IPS DF 4.7 (cell line): ENCODE results near the gene FOXF2.

Source experiments
- DNase-seq: peaks from one replicate; pipeline ENCODE4 v3.0.0-alpha.2; 2013; ENCODE audit warnings: low spot score; ENCODE audit errors: extremely low read depth

FOXF2 gene

DNA sequence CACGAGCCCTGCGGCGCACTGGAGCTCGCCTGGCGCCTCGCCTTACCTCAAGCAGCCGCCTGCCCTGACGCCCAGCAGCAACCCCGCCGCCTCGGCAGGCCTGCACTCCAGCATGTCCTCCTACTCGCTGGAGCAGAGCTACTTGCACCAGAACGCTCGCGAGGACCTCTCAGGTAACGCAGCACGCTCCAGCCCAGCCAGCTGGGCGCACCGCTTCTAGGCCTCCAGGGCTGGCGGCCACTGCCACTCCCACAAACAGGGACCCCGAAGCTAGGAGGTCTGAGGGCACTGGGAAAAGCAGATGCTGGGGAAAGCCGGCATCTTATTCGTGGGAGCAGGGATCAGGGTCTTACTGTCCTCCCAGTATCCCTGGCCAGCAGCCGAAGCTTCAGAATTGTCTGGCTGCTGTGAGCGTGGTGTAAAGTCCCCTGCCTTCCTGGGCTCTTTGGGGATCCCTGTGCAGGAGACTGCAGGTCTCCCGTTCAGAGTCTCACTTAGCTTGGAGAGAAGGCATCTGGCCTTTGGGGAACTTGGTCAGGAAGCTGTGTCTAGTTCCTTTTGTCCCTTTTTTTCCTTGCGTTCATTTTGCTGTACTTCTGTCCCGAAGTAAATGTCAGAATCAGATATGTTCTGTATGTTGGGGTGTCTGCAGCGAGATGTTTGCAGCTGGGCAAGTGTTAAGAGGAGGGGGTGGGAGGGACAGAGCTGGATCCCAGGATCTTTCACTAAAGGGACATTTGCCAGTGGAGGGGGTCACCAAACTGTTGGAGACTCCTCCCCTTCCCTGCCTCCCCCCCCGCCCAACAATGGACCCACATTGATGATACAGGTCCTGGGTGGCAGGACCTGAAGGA is 1.8 kb downstream of the FOXF2 start:
- DNase-seq = no peak

- no peak for DNase-seq
Measured at GRCh38 chr6:1391800-1392309, 2.5 kb downstream of the FOXF2 start.

GRCh38 chr6:1392813-1393640 is 3.7 kb downstream of the FOXF2 start:
- DNase-seq = no peak

GRCh38 chr6:1393641-1394283 is 4.4 kb downstream of the FOXF2 start:
- no peak for DNase-seq

- DNase-seq = no peak
Measured at GRCh38 chr6:1394514-1395463, 5.4 kb downstream of the FOXF2 start.

- no peak for DNase-seq
Measured at GRCh38 chr6:1395506-1395905, 6.1 kb downstream of the FOXF2 start.

DNA sequence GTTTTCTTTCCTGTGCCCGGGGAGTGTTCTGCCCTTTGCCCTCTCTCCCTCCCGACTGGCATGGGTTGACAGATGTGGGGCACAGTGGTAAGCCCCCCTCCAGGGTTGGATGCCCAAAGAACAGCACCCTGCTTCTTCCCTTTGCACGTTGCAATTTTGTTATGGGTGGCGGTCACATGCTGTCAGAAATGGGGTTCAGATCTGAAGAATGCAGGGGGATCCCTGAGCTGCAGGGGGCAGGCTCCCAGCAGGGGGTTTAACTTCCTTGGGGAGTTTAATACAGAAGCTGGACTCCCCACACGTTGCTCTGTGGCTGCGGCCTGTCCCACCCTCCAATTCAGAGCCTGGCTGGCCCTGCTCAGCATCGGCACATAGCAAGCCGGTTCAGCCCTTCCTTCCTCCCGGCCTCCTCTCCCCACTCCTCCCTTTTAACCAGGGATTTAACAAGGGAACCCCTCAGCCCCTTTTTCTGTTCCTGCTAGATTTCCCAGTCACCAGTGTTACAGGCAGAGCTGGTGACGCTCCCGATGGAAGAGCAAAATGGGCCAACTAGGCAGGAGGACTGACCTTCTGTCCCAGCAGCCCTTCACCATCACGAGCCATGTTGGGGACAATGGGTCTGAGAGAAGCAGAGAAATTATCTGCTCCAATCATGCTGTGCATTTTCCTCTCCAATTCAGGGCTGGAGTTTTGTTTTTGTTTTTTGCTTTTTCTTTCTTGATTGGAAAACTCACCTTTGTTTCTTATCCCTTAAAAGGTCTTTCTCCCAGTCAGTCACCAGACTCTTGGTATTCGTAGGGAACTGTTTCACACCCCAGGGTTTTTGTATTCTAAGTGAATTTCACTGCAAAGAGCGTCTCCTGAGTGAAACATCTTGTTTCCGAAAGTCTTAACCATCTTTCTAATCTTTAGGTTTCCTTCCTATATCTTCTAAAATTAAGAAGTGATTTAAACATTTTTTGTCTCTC is 6.8 kb downstream of the FOXF2 start:
- DNase-seq = no peak

- DNase-seq = no peak
Measured at GRCh38 chr6:1396952-1397868, 7.8 kb downstream of the FOXF2 start.

GRCh38 chr6:1399085-1399780 is 9.9 kb downstream of the FOXF2 start:
- no peak for DNase-seq

- no peak for DNase-seq
Measured at GRCh38 chr6:1400126-1400850, 10.9 kb downstream of the FOXF2 start.

DNA sequence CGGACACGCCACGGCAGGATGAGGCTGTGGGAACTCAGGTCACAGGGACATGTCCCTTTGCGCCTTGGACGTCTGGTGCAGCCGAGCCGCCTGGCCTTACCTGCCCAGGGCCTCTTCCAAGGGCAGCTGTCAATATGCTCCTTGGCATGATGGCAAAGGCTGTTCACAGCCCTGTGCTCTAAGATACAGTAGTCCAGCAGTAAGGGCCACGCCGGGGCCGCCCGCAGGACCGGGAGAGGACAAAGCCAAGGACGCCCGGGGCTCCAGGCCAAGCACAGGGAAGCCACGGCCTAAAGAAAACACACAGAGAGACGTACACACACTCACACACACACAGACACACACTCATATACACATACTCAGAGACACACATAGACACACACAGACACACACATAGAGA is 13.0 kb downstream of the FOXF2 start:
- no peak for DNase-seq

DNA sequence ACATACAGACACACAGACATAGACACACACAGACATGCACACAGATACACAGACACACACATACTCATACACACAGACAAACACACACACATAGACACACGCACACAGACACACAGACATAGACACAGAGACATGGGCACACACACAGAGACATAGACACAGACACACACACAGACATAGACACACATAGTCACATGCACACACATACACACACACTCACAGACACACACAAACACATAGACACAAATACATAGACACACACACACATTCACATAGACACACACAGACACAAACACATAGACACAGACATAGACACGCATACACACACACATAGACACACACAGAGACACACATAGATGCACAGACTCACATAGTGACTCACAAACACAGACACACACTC is 13.5 kb downstream of the FOXF2 start:
- DNase-seq = no peak

DNA sequence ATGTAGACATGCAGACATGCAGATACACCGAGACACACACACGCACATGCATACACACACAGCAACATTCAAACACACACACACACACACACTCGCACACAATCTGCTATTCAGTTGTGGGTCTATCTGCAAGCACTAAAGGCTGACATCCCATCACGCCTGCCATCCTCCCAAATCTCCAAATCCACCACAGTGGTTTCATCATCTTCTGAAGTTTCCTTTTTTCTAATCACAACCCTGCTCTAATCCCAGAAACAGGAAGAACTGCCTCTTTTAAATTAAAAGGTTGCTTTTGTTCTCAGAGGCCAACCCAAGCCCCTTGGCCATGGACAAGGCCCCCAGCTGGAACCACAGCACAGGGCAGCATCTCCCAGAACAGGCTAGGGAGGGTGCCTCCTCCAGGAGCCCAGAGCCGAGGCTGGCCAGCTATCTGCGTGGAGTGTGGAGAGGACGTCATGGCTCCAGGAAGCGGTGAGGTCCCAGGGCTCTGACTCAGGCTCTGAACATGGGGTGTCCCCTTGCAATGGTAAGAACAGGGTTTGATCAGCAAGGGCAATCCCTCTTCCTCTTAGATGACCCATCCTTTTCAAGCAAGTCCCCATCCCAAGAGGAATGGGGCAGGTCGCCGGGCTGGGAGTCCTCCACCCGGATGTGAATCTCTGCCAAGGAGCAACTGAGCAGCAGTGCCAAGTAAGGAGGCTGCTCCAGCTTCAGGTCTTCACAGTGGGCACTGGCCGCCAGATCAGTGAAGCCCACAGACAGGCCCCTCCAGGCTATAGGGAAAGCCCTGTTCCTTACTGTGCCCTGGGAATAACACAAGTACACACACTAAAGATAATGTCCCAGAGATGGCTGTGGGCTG is 14.7 kb downstream of the FOXF2 start:
- DNase-seq = no peak

- no peak for DNase-seq
Measured at GRCh38 chr6:1404713-1405098, 15.3 kb downstream of the FOXF2 start.

DNA sequence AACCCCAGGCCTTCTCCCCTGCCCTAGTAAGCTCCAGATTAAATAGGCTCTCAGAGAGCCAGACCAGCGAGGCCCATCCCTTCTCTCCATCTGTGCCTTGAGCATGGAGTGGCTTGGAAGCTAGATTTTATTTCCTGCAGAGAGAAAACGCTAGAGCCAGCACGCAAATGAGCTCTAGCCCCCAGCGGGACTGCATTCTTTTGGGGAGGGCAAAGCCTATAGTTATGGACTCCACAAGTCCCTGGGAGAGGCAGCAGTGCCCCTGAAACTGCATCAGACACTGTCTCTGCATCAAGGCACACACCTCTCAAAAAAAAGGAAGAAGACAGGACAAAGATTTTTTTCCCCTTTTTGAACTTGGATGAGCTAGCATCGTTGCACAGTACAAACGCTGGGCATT is 15.8 kb downstream of the FOXF2 start:
- DNase-seq = no peak
